Stimulated activated CD8-positive, alpha-beta memory T cell treated with anti-CD3 and anti-CD28 coated beads, Interleukin-7, amount 100 ng/mL, for 1 hour (primary cell): ENCODE measurements around the gene SNX1.
"Not testable (repeated sequence)": the region's sequence is repeated elsewhere in the genome, so short reads cannot be mapped to it uniquely, and the experiment has no call there.

Source experiments
- DNase-seq, 2 donors: peaks; one replicate each; pipeline ENCODE4 v3.0.0-alpha.2; 2020; ENCODE audit warnings: low read depth in 2 of 2

The SNX1 gene, protein sequence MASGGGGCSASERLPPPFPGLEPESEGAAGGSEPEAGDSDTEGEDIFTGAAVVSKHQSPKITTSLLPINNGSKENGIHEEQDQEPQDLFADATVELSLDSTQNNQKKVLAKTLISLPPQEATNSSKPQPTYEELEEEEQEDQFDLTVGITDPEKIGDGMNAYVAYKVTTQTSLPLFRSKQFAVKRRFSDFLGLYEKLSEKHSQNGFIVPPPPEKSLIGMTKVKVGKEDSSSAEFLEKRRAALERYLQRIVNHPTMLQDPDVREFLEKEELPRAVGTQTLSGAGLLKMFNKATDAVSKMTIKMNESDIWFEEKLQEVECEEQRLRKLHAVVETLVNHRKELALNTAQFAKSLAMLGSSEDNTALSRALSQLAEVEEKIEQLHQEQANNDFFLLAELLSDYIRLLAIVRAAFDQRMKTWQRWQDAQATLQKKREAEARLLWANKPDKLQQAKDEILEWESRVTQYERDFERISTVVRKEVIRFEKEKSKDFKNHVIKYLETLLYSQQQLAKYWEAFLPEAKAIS

DNA sequence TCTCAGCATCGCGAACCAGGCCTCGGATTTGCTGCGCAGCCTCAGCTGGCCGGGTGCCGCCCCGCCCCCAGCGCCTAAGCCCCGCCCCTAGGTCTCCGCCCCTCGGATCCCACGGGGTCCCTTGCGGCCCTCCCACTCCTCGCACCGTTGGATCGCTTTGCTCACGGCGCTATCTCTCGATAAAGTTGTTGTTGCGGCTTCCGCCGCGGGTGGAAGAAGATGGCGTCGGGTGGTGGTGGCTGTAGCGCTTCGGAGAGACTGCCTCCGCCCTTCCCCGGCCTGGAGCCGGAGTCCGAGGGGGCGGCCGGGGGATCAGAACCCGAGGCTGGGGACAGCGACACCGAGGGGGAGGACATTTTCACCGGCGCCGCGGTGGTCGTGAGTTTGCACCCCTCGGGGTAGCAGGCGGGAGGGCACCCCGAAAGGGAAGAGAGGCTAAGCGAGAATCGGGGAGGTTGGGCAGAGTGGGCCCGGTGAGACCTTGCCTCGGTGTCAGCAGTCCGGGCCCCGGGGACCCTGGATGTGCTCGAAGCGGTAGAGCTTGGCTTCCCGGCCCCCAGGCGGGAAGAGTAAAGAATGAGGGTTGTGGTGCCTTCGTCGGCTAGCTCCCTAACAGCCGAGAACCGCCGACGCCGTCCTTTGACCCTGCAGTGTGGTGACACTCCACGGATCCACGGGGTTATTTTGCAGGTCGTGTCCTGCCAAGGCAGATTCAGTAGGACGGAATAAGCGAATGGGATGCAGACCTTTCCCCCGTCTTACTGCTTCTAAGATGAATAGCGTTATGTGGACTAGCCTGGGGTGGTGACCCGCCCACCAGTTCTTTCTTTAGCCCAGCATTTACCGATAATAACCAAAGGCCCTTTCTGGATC lies at the start of gene SNX1:
TSS of gene SNX1 (plus strand) at position 188 of the 873 bp plus-strand sequence. CDS start at position 220, 32 bp downstream.
- DNase-seq = peak; percentile 98

DNA sequence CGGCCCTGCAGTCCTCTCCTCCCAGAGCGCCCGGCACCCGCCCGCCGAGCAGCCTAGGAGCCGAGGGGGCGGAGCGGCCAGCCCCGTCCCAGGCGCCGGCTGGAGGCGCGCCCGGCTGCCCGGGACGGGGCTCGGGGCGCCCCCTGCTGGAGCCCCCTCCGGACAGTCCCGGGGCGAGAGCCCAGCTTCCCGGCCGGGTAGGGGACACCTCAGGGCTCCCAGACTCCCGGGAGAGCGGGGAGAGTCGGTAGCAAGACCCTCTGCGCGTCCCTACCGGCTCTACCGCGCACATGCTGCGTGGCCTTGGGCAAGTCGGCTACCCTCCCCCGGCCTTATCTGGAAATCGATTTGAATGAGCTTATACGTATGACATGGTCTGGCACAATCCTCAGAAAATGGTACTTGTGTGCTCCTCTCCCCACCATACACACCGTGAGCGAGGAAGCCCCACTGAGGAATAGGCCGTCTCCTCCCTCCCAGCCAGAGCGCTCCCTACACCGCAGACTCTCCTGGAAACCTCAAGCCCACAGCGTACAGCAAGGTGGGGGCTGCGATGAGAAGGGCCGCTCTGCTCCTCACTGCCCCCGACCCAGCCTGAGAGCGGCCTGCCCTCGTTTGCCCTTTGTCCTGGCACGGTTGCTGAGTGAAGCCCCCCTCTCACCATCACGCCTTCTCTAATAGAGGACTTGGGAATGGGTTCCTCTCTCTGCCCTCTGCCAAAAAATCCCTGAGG lies 49.2 kb upstream of the SNX1 start, which contains the start of gene DAPK2:
TSS of gene DAPK2 (minus strand) at position 65 of the 733 bp plus-strand sequence. CDS start 6,224 bp downstream, outside the sequence.
- peak; percentile 39 to 43 for DNase-seq

DNA sequence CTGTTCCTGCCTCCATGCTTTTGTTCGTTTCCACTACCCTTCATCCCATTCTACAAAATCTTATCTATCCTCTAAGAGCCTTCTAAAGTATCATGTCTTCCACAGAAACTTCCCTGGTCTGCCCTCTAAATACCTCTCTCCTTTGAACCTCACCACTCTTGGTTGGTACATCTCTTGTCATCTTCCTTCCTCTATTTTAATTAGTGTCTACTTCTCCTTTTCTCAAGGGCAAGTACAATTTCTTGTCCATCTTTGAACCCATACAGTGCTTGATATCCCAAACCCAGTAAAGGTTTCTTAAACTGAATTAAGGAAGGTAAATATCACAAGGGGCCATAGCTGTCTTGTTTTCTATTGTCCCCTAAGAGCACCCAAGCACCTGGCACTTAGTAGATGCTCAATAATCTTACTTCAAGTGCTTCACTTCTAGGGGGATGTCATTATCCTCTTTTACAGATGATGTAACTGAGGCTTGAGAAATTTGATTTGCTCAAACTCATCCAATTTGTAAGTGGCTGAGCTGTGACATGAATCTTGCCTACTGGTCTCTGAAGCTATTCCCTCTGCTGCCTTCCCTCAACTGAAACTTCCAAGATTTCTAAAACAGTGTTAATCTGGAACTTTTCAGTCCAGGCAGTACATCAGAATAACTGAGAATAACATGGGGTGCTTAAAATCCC lies 46.9 kb upstream of the SNX1 start:
- DNase-seq = no peak

DNA sequence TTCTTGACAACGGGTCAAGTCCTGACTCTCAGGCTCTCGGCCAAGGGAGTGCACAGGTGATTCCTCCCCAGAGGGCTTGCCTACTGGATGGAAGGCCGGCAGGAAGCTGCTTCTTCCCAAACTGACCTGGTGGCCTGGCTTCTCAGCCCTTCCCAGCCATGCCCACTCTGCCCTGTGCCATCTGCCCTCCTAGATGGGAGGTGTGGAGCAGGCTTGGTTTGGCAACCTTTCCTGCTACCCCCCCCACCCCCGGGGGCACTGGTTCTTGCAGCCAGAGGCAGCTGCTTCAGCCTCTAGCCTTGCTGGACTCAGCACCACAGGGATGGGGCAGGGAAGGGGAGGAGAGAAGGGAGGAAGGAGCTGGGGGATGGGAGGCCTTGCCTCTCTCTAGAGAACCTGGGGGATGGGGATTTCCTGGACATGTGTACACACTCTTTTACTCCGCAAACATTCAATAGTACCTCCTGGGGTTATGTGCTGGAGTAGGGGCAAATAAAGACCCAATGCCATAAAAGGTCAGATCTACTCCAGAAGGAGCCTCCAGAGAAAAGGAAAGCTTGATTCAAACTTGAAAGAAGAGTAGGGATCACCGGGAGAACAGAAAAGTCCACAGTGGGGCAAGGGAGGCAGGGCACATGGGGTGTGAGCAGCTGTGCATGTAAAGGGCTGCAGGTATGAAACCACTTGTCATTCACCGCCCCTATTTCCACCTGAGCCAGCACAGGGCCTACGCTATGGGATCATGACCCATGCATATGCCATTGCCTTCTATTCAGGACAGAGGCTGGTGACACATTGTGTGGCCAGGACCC lies 45.3 kb upstream of the SNX1 start:
- DNase-seq = no peak

DNA sequence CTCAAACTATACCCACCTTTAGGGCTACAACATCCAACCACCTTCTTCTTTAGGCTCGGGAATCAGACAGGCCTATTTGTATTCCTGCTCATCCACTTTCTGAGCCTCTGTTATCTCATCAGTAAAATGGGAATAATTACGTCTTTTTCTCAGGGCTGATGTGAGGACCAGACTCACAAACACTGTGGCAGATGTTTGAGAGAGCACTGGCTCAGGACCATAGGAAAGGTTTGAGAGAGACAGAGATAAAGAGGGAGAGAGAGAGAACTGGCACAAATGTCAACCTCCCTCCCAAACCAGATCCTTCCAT lies 44.7 kb upstream of the SNX1 start:
- DNase-seq = no peak

DNA sequence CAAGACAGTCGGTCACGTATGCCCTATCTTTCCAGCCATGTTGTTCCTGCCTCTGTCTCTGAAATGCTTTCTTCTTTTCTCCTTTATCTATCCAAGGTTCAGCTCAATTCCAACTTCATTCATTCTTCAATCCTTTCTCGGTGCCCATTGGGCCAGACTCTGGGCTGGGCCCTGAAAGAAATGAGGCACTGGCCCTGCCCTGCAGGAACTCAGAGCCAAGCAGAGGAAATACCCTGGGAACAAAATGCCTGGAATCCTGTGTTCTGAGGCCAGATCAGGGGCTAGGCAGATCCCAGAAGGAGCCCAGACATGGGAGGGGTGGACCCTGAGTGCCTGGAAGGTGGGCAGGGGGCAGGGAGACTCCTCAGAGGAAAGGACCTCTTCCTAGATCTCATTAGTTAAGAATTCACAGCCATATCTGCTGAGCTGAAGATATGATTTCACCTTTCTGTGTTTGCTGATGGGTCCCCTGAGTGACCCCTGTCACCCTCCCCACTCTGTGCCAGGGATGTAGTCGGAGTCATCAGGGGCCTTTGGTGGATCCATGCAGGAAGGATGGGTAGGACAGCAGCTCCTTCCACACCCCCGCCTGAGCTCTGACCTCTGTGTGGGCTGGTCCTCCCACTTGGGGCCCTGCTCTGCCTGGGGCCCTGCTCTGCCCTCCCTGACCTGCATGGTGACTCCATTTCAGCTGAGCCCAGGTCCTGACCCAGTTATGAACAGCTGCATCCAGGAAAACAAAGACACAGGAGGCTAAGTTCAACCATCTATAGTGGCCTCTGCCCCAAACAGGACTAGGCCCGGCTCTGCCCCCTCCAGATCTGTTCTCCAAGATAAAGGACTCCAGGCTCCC lies 44.1 kb upstream of the SNX1 start:
- DNase-seq = no peak

DNA sequence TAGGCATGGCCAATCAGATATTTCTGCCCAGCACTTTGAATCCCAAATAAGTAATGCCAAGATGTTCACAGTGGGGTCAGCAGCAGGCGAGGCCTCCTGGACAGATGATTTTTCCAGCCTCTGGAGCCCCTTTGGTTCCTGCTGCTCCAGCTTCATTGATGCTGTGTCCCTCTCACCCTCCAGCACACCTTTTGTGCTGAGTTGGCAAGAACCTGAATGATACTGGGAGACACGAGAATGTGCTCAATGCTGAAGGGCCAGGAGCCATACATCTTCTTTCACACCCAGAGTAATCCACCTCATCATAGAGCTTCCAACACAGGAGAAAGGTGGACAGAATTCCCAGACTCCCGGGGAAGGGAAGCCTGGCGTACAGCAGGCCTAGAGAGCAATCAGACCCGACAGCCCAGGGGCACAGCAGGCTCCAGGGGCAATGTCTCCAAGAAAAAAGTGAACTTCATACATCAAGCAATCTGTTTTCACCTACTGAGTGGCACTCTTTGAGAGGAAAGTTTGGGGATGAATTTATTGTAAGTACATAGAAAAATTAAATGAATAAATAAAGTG lies 42.8 kb upstream of the SNX1 start:
- no peak for DNase-seq

DNA sequence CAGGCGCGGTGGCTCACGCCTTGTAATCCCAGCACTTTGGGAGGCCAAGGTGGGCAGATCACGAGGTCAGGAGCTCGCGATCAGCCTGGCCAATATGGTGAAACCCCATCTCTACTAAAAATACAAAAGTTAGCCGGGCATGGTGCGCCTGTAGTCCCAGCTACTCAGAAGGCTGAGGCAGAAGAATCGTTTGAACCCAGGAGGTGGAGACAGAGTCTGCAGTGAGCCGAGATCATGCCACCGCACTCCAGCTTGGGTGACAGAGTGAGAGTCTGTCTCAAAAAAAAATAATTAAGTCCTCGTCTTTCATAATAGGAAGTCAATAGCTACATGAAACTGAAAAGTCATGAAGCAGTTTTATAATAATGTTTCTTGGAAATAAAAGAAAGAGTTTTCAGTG lies 42.1 kb upstream of the SNX1 start:
- DNase-seq = not testable (repeated sequence)

DNA sequence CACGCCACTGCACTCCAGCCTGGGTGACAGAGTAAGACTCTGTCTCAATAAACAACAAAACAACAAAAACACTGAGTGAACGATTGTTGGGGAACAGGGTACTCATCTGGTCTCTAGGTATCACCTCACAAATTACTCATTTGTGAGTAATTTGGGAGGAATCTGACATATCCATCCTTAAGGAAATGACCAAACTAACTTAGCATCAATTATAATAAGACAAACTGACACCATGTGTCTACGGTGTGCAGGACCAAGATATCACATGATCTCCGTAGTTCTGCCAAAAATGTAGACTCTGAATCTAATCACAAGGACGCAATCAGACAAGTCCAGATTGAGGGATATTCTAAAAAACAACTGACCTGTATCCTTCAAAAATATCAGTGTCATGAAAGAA lies 37.5 kb upstream of the SNX1 start:
- DNase-seq = no peak

DNA sequence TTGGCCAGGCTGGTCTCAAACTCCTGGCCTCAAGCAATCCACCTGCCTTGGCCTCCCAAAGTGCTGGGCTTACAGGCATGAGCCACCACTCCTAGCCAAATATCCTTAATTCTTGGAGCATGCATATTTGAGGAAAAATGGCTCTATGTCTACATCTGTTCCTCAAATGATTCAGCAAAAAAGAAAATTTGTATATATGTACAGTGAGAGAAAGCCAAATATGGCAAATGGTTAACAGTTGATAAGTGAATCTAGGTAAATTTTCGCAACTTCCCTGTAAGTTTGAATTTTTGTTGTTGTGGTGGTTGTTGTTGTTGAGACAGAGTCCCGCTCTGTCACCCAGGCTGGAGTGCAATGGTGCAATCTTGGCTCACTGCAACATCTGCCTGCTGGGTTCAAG lies 36.7 kb upstream of the SNX1 start:
- DNase-seq = not testable (repeated sequence)

DNA sequence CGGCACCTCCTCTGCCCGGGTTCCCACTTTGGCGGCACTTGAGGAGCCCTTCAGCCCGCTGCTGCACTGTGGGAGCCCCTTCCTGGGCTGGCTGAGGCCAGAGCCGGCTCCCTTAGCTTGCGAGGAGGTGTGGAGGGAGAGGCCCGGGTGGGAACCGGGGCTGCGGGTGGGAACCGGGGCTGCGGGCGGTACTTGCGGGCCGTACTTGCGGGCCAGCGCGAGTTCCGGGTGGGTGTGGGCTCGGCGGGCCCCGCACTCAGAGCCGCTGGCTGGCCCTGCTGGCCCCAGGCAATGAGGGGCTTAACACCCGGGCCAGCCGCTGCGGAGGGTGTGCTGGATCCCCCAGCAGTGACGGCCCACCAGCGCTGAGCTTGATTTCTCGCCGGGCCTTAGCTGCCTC lies 35.1 kb upstream of the SNX1 start:
- DNase-seq = no peak

DNA sequence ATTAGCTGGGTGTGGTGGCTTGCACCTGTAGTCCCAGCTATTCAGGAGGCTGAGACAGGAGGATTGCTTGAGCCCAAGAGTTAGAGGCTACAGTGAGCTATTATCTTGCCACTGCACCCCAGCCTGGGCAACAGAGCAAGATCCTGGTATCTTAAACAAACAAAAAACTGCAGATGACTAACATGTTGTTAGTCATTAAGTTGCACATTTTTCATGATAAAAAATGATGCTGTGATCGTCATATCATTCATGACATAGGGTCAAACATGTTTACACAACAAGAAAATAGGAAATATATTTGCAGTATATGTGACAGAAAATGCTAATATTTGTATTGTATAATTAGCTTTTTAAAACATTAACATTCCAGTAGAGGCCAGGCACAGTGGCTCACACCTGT lies 29.3 kb upstream of the SNX1 start:
- DNase-seq = no peak

DNA sequence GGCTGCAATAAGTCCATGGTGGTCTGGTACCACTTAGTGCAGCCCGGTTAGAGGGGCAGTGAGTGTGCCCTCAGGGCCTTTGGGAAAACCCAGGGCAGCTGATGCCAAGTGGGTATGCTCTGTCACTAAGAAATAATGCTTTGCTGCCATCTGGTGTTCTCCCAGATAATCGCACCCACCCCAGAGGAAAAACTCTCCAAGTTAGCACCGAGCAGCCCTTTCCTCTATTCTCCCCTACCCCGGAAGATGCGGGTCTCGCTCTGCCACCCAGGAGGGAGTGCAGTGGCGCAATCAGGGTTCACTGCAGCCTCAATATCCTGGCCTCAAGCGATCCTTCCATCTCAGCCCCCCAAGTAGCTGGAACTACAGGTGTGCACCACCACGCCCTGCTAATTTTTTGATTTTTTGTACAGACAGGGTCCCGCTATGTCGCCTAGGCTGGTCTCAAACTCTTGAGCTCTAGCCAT lies 28.2 kb upstream of the SNX1 start:
- DNase-seq = peak; percentile 35 to 36

DNA sequence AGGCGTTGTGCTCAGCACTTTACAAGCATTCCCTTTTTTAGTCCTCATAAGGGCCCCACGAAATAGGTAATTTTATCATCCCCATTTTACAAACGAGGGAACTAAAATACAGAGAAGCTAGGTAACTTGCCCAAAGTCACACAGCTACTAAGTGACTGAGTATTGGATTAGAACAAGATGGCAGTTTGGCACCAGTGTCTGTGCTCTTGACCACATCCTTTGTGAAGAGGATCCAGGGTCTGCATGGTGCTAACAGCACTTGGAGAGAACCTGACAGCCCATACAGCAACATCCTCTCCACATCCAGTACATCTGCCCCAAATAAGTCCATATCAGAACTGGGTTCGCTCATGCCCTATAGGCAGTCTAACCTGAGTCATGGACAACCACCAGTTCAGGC lies 27.6 kb upstream of the SNX1 start:
- DNase-seq = no peak

DNA sequence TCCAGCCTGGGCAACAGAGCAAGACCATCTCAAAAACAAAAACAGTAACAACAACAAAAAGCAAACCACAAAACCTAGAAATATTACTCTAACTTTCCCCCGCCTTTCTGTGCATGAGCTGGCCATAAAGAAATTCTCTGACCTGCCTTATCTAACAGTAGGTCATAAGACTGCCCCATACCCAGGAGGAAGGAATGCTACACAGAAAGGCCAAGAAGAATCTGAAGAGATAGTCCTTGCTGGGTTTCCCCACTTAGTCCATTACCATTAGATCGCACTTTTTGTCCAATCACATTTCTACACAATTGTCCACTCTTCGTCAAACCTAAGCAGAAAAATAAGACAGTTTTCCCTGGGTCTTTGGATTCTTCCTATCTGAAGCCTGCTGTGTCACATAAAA lies 25.7 kb upstream of the SNX1 start:
- no peak for DNase-seq

DNA sequence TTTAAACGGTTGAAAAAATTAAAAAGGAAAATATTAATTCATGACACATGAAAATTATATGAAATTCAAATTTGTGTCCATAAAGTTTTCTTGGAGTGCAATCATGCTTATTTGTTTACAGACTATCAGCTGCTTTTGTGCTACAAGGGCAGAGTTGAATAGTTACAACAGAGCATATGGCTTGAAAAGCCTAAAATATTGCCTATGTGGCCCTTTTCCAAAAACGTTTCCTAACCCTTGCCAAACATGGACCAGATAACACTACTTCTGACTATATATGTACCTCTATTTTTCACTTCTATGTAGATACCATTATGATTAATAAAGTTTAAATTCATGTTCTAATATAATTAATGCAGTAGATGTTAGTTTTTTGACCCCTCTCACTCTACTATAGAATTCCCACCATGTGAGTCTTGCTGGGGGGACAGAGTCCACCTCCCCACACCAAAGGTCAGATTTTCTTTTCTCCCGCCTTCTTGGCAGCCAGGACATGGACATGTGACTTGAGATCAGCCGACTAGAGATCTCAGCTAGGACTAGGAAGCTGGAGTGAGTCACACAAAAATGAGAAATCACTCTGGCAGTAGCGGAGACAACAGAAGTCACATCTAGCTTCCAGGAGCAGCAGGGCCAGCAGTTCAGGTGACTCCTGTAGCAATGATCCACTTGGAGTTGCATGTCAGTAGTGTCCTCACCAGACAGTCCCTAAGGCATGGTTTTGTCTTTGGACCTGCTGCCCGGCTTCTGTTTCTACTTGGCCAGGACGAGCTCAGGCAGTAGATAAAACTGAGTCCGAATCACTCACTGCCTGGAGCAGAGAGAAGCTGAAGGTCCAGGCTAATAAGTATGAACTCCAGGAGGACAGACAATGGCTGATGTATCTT lies 24.6 kb upstream of the SNX1 start:
- DNase-seq = no peak

DNA sequence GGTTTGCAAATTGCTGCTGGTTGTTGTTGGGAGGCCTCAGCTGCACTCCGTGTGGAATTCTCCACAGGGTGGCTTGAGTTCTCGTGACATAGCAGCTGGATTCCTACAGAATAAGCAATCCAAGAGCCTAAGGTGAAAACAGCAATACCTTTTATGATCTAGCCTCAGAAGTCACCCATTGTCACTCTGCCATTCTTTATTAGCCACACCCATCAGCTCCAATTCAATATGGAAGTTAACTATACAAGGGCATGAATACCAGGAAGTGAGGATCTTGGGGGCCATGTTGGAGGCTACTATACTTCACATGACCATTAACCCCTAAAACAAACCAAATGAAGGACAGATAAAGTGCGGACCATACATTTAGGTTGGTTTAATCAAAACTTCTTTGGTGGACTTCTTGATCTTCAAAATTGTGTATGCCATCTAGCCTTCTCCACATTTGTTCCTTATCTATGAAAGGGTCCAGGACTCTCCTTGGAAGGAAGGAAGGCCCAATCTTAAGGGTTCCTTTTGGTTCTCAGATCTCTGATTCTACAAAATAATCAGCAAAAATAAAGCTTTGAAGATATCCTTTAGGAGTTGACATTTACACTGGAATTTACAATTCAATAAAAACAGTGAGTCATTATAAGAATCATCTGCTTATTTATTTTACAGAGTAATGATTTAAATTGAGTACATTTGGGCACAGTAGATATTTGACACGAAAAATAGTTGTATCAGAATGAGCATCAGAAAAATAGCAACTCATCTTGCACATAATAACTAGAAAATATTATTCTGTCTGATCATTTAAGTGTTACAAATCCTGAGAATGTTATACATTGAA lies 23.6 kb upstream of the SNX1 start:
- no peak for DNase-seq
